Measurements from ENCODE around the gene DRC1.

The DRC1 gene

GRCh38 chr2:26400723-26401122 is 997 bp upstream of the DRC1 start:
- DNase-seq = no peak

DNA sequence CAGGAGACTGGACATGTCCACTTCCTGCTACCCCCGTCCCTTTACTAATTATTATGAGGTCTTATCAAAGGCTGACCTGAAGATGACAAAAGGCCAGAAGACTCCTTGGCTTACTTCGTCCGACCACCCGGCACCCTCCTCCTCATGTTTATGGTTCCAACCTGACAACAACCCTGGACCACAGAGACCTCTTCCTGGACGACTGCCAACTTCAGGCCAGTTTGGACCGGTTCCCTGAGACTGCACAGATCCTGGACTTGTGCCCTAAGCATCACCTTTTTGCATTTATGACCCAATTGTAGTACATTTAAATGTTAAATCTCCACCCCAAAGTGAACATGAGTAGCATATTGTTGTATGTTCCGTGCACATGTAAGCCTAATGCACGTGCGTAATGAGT is 5.8 kb downstream of the DRC1 start:
- DNase-seq = no peak

GRCh38 chr2:26409785-26410184 is 8.1 kb downstream of the DRC1 start:
- no peak for DNase-seq

- no peak for DNase-seq
These were observed 9.1 kb downstream of the DRC1 start for GRCh38 chr2:26410764-26411243.

DNA sequence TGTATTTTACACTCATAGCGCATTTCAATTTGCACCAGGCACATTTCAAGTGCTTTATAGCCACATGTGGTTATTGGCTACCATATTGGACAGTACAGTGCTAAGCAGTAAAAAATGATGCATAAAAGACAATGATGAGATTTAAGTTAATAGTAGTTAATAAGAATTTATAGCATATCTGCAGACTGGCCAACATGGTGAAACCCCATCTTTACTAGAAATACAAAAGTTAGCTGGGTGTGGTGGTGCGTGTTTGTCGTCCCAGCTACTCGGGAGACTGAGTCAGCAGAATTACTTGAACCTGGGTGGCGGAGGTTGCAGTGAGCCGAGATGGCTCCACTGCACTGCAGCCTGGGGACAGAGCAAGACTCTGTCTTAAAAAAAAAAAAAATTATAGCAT is 9.7 kb downstream of the DRC1 start:
- no peak for DNase-seq

- DNase-seq = no peak
These were observed 10.5 kb downstream of the DRC1 start for GRCh38 chr2:26412091-26412673.

DNA sequence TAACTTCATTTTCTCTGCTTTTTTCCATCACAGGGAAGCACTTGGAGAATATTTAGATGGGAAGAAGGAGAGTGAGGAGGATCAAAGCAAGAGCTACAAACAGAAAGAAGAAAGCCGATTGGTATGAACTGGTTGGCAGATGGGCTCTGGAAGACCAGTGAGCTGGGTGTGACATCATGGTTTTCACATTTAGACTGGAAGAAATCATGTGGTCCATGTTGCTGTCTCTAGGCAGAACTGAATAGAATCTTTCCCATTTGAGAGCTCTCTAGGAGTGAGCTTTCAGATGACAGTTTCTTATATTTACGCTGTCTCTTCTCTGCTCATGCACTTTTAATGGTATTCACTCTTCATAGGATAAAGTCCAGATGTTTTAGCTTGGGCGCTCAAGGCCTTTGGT is 12.6 kb downstream of the DRC1 start:
- DNase-seq = no peak

DNA sequence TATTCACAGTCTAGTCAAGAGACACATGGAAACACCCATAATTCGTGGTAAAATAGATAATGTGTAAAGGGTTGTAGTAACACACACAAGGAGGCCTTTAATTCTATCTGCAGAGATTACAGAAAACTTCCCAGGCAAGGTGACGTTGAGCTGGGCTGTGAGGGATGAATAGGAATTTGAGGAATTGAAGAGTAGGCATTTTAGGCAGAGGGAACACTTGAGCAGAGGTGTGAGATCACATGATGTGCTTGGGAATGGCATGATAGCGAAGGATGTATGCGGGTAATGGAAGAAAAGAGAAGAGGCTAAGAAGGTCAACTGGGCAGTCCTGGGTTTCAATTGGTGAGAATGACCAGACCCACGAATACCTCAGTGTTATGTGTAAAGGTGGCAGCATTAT is 20.2 kb downstream of the DRC1 start:
- DNase-seq = no peak

- DNase-seq = no peak
These were observed 21.4 kb downstream of the DRC1 start for GRCh38 chr2:26422947-26423629.

DNA sequence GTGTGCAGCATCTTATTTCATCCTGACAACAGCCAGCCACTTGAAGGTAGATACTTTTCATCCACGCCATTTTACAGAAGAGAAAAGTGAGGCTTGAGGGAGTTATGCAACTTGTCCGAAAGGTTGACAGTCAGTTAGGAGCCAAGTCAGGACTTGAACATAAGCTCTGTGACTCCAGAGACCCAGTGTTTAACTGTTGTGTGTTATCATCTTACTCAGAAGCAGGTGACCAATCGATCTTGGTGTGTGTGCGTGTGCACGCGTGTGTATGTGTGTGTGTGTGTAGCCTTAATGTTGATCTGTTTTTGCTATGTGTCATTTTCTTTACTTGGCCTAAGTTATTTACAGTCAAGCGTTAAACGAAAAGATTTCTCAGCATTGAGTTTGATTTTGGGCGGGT is 22.0 kb downstream of the DRC1 start:
- DNase-seq = no peak

- DNase-seq = no peak
These were observed 22.5 kb downstream of the DRC1 start for GRCh38 chr2:26424221-26424620.

- no peak for DNase-seq
These were observed 27.1 kb downstream of the DRC1 start for GRCh38 chr2:26428846-26429245.

DNA sequence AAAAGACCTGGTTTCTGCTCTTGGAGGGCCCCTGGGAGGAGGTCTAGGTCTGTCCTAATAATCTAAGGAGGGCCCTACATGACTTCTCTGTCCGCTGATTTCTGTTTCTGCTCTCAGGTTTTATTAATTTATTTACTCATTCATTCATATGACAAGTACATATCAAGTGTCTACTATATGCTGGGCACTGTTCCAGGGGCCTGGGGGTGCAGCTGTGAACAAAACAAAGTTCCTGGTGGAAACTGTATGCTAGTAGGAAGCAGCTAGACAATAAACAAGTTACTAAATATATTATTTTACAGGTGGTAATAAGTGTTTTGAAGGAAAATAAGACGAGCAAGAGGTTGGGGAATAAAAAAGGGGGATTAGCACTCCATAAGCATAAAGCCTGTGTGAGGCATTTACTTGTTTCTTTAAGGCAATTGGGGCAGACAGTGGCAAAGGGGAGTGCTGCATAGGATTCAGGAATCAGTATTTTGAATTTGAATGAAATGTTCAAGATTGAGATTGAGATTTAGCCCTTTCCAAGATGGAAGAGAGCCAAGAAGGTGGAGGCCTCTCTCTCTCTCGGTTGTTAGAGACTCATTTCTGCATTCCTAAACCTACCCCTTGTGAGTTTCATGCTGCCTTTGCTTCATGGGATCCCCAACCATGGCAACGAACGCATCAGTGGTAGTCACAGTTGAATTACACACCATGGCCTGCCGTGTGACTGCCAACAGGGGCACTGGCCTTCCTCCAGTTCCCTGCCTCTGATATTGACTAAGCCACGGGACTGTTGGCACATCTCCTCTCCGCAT is 28.3 kb downstream of the DRC1 start:
- no peak for DNase-seq

DNA sequence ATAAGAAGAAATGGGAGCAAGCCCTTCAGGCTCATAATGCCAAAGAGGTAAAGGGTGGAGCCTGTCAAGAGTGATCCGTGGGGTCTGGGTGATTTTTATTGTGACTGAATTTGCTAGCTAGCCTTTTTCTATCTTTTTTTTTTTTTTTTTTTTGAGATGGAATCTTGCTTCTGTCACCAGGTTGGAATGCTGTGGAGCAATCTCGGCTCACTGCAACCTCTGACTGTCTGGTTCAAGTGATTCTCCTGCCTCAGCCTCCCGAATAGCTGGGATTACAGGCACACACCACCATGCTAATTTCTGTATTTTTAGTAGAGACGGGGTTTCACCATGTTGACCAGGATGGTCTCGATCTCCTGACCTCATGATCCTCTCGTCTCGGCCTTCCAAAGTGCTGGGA is 29.1 kb downstream of the DRC1 start:
- DNase-seq = no peak

DNA sequence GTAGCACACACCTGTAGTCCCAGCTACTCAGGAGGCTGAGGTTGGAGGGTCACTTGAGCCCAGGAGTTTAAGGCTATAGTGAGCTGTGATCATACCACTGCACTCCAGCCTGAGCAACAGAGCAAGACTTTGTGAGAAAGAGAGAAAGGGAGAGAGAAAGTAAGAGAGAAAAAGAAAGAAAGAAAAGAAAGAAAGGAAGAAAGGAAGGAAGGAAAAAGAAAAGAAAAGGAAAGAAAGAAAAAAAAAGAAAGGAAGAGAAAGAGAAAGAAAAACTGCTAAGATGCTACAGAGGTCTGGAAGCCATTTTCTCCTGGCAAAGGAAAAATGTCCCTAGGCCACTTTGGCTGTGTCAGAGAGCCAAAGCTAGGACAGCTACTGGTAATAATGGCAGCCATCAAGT is 30.6 kb downstream of the DRC1 start:
- no peak for DNase-seq

- no peak for DNase-seq
These were observed 31.1 kb downstream of the DRC1 start for GRCh38 chr2:26432859-26433258.

DNA sequence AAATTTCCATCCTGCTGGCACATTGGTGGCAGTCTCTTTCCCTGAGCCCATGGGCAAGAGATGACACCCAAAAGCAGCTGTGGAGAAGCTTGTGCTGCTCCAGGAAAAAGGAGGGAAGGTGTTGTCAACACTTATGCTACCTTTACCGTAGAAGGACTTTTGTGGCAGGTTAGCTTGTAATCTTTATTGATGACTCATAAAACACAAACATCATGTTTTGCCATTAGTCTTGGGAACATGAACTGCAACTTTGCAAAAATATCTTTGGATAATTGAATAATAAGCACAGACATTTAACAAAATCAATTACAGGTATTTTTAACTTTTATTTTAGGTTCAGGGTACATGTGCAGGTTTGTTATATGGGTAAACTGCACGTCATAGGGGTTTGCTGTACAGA is 33.4 kb downstream of the DRC1 start:
- no peak for DNase-seq

- no peak for DNase-seq
These were observed 36.8 kb downstream of the DRC1 start for GRCh38 chr2:26438526-26438925.

DNA sequence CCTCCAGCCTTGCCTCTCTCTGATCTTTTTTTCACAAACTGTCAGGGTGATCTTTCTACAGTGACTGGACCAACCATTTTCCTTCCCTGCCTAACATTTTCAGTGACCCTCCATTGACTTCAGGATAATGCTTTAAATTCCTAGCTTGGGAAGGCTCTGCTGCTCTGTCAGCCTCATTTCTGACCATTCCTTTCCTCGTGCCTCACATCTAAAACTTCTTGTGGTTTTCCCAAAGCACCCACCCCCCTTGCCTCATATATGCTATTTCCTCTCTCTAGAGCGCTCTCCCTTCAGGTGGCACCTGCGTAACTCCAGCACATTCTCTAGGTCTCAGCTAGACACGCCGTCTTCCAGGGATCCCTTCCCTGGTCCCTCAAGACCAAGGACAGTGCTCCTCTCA is 37.2 kb downstream of the DRC1 start:
- DNase-seq = no peak

DNA sequence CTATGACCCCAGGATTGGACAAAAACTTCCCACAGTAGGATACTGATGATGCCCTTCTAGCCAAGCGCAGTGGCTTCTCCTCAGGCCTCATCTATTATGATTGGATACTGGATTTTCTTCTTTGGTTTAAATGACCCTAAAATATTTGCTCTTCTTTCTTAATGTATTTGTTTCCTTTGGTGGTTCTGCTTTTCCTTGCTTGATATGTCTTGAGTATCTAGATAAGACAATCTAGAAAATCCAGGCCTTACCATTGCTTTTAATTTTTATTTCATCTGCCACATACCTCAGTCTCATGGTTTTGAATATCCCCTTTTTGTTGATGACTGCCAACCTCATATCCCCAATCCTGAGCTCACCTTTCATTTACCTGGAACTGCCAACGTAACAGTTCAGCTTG is 40.6 kb downstream of the DRC1 start:
- no peak for DNase-seq

DNA sequence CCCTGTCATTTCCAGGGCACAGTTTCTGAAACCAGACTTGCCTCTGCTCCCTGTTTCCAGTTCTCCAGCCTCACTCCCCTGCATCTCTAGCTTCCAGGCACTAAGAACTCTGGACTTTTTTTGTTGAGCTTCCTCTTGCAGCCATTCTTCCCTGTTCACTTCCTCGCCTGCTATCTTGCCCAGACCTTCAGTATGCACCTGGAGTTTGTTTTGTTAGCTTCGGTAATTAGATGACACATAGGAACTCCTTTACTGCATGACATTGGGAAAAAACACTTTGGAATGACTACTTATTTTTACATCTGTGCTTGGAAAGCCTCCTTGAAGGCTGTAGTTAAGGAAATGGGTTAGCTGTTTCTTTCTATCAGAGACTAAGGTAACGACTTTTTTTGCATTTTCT is 41.0 kb downstream of the DRC1 start:
- DNase-seq = no peak

DNA sequence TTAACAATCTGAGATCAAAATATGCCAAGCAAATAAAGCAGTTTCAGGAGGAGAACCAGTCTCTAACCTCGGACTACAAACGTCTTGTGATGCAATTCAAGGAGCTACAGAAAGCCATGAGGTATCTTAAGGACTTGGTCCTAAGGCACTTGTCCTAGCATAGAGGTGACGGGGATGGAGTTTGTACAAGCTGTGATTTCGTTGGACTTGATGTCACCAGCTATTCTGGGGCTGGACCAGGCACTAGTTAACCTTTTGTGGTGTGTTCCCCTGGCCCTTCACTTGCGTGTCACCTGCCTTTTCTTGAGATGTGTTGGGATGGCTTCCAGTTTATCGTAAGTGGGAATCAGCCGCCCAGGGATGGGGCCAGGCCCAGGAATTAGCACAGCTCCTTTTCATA is 42.5 kb downstream of the DRC1 start:
- no peak for DNase-seq

DNA sequence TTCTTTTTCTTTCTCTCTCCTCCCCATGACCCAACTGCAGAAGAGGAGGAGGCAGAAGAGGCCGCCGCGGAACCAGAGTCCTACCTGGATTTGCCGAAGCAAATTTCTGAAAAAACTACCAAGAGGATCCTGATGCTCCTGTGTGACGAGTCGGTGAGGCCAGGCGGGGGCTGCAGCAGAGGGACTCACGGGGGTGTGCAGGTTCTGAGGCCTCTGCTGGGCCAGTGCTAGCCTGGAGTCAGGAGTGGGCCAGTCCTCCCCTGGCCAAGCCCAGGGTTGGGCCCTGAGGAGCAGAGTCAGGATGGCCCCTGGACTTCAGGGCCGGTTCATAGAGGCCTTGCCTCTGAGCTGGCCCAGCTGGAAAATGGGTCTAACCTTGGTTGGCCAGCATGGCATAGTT is 46.9 kb downstream of the DRC1 start:
- DNase-seq = no peak
